ENCODE results near the gene NSUN6. TPM values are rescaled to one million over a fixed set of nuclear protein-coding genes. Genes with fewer than 3 reads are reported as not detected.
"Not testable (repeated sequence)": the region's sequence is repeated elsewhere in the genome, so short reads cannot be mapped to it uniquely, and the experiment has no call there.

Gene NSUN6
- total RNA-seq, 1 experiment from 2014 or later = 6.0 TPM

DNA sequence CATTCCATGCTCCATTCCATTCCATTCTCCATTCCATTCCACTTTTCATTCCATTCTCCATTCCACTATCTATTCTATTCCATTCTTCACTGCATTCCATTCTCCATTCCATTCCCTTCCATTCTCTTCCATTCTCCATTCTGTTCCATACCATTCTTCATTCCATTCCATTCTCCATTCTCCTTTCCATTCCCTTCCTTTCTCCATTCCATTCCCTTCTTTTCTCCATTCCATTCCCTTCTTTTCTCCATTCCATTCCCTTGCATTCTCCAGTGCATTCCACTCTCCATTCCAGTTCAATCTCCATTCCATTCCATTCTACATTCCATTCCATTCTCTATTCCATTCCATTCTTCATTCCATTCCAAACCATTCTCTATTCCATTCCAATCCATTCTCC is 80.3 kb downstream of the NSUN6 start:
- in situ Hi-C loops (cut with HindIII; ENCODE audit: low sequenced_read_pairs) = no loop called here
- no peak for DNase-seq (ENCODE audit: low spot score)

- in situ Hi-C loops (cut with HindIII; ENCODE audit: low sequenced_read_pairs); DNase-seq (ENCODE audit: low spot score): not testable (repeated sequence)
These were observed 81.0 kb downstream of the NSUN6 start for GRCh38 chr10:18570386-18570785.

GRCh38 chr10:18567343-18567856 is 84.0 kb downstream of the NSUN6 start:
- in situ Hi-C loops (cut with HindIII; ENCODE audit: low sequenced_read_pairs) = no loop called here
- no peak for DNase-seq (ENCODE audit: low spot score)

DNA sequence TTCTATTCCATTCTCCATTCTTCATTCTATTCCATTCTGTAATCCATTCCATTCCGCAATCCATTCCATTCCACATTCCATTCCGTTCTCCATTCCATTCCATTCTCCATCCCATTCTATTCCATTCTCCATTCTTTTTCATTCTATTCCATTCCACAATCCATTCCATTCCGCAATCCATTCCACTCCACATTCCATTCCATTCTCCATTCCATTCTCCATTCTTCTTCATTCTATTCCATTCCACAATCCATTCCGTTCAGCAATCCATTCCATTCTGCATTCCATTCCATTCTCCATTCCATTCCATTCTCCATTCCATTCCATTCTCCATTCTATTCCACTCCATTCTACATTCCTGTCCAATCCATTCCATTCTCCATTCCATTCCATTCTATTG is 85.2 kb downstream of the NSUN6 start:
- in situ Hi-C loops (cut with HindIII; ENCODE audit: low sequenced_read_pairs) = no loop called here

GRCh38 chr10:18565006-18565405 is 86.4 kb downstream of the NSUN6 start:
- in situ Hi-C loops (cut with HindIII; ENCODE audit: low sequenced_read_pairs) = no loop called here
- DNase-seq (ENCODE audit: low spot score) = no peak

More for the DNA sequence above, 85.2 kb downstream of the NSUN6 start:
- no peak for DNase-seq (ENCODE audit: low spot score)

DNA sequence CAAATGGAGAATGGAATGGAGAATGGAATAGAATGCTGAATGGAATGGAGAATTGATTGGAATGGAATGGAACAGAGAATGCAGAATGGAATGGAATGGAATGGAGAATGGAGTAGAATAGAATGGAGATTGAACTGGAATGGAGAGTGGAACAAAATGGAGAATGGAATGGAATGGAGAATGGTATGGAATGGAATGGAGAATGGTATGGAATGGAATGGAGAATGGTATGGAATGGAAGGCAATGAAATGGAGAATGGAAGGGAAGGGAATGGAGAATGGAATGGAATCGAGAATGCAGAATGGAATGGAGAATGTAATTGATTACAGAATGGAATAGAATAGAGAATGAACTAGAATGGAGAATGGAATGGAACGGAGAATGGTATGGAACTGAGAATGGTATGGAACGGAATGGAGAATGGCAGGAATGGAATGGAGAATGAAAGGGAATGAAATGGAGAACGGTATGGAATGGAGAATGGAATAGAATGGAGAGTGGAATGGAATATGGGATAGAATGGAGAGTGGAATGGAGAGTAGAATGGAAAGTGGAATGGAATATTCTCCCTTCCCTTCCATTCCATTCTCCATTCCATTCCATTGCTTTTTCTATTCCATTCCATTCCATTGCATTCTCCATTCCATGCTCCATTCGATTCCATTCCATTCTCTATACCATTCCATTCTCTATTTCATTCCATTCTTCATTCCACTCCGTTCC is 88.2 kb downstream of the NSUN6 start:
- in situ Hi-C loops (cut with HindIII; ENCODE audit: low sequenced_read_pairs) = no loop called here
- DNase-seq (ENCODE audit: low spot score) = no peak

- in situ Hi-C loops (cut with HindIII; ENCODE audit: low sequenced_read_pairs) = no loop called here
- DNase-seq (ENCODE audit: low spot score) = no peak
These were observed 89.4 kb downstream of the NSUN6 start for GRCh38 chr10:18561861-18562551.

DNA sequence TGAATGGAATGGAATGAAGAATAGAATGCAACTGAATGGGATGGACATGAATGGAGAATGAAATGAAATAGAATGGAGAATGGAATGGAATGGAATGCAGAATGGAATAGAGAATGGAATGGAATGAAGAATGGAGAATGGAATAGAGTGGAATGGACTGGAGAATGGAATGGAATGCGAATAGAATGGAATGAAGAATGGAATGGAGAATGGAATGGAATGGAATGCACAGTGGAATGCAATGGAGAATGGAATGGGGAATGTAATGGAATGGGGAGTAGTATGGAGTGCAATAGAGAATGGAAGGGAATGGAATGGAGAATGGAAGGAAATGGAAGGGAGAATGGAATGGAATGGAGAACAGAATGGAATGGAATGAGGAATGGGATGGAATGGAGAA is 93.4 kb downstream of the NSUN6 start:
- in situ Hi-C loops (cut with HindIII; ENCODE audit: low sequenced_read_pairs) = no loop called here
- DNase-seq (ENCODE audit: low spot score) = no peak

GRCh38 chr10:18556522-18557147 is 94.8 kb downstream of the NSUN6 start:
- in situ Hi-C loops (cut with HindIII; ENCODE audit: low sequenced_read_pairs) = no loop called here
- DNase-seq (ENCODE audit: low spot score) = no peak

DNA sequence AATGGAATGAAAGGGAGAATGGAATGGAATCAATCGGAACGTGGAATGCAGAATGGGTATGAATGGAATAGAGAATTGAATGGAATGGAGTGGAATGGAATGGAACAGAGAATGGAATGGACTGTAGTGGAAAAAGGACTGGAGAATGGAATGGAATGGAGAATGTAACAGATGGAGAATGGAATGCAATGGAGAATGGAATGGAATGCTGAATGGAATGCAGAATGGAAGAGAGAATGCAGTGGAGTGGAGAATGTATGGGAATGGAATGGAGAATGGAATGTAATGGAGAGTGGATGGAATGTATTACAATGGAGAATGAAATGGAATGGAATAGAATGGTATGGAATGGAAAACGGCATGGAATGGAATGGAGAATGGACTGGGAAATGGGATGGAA is 96.9 kb downstream of the NSUN6 start:
- DNase-seq (ENCODE audit: low spot score) = no peak
- in situ Hi-C loops (cut with HindIII; ENCODE audit: low sequenced_read_pairs) = no loop called here

- no peak for DNase-seq (ENCODE audit: low spot score)
- in situ Hi-C loops (cut with HindIII; ENCODE audit: low sequenced_read_pairs) = no loop called here
These were observed 99.9 kb downstream of the NSUN6 start for GRCh38 chr10:18551473-18551872.

DNA sequence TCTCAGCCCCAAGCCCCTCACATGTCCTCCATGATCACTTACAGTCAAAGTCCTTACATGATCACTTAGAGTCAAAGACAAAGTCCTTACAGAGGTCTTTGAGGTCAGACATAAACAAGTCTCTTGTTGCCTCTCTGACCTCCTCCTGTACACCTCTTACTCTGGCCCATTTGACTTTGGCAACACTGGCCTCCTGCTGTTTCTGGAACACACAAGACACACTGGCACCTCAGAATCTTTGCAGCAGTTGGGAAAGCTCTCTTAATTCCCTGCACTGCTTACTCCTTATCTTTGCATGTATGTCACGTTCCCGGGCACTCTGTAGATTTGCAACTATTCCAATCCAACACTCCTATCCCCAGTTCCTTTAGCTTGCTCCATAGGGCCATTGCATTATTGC is 102.3 kb downstream of the NSUN6 start:
- in situ Hi-C loops (cut with HindIII; ENCODE audit: low sequenced_read_pairs) = no loop called here
- no peak for DNase-seq (ENCODE audit: low spot score)

DNA sequence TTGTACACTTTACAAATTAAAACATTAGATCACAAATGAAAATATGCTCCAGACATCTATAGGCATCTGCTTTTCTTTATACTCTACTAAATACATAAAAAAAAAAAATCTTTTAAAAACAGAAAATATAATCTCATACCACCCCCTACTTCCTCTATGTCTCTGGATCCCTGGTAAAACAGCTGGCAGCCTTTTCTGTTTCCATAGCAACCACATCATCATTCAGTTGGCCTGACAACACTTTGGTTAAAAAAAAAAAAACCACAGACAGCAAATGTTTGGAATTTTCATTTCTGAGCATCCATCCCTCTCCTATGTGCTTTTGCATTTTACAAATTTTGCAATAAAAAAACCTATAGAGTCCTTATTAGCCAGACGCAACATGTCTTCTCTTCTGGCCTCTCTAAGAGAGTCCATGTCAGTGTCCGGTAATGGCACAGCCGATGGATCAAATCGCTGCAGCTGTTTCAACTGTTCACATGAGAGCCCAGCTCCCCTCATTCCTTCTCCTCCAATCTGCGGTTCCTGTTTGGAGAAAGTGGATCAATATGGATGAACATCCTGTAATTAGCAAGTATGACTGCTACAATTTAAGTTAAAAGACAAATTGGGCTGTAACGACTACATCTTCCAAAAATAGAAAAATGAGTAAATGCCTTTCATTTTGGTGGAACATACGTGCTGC is 105.6 kb downstream of the NSUN6 start:
- in situ Hi-C loops (cut with HindIII; ENCODE audit: low sequenced_read_pairs) = no loop called here
- DNase-seq (ENCODE audit: low spot score) = no peak

DNA sequence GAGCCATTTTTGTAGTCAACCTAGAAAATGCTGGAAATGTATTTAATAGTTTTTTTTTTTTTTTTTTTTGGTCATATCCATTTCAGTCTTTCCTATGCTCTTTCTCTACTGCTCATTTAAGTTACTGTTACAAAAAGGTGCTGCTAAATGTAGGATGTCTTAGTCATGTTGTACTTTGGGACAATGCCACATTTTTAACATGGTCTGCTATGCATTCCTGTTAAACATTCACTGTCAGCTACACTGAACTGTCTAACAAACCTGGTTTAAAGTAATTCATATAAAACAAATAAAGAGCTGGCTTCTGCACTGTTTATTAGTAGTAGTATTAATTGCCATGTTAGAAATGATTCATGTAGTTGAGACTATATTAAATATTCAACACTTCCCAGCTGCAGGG is 108.6 kb downstream of the NSUN6 start:
- no peak for DNase-seq (ENCODE audit: low spot score)
- in situ Hi-C loops (cut with HindIII; ENCODE audit: low sequenced_read_pairs) = no loop called here

DNA sequence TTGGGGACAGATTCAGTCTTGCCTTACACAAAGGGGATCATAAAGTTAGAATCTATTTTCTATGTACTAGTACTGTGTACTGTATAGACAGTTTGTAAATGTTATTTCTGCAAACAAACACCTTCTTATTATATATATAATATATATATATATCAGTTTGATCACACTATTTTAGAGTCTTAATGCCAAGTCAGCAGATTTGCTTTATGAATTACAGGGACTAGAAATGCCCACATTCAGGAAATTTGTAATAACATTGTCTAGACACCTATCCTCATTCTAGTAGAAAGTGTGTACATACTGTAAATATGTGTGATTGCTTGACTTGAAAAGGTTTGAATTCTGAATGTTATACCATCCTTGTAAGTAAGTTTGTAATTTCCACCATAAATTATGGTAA is 111.2 kb downstream of the NSUN6 start:
- DNase-seq (ENCODE audit: low spot score) = no peak
- in situ Hi-C loops (cut with HindIII; ENCODE audit: low sequenced_read_pairs) = no loop called here

DNA sequence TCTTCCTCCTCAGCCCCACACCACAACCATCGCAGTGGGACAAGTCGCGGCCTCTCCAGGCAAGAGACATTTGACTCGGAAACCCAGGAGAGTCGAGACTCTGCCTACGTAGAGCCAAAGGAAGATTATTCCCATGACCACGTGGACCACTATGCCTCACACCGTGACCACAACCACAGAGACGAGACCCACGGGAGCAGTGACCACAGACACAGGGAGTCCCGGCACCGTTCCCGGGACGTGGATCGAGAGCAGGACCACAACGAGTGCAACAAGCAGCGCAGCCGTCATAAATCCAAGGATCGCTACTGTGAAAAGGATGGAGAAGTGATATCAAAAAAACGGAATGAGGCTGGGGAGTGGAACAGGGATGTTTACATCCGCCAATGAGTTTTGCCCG is 112.1 kb downstream of the NSUN6 start:
- no peak for DNase-seq (ENCODE audit: low spot score)
- in situ Hi-C loops (cut with HindIII; ENCODE audit: low sequenced_read_pairs) = no loop called here

- in situ Hi-C loops (cut with HindIII; ENCODE audit: low sequenced_read_pairs) = no loop called here
- no peak for DNase-seq (ENCODE audit: low spot score)
These were observed 117.5 kb downstream of the NSUN6 start for GRCh38 chr10:18533896-18534295.

DNA sequence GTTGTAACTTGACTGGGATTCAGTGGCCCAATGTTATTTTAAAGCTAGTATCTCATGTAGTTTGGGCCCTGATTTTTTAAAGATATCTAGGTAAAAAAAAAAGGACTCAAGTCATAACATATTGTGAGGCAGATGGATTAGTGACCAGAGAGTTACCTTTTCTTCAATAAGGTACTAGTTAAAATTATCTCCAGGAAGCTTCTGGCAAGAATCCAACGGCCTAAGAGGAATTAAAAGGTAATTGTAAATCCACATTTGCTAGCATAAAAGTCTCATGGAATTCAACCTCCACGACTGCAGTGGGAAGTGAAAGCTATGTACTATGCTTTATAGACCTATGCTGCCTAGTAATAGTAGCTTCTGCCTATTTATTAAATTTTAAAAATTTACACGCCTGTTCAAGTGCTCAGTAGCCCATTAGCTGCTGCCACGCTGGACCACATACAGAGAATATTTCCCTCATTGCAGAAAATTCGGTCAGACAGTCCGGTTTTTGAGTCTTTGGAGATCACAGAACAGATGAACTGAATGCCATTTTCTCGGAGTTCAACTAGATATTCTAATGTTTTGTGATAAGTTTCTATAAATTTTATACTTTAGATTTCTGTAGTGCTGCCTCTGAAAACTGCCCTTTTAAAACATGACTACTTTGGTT is 118.4 kb downstream of the NSUN6 start:
- in situ Hi-C loops (cut with HindIII; ENCODE audit: low sequenced_read_pairs) = no loop called here

DNA sequence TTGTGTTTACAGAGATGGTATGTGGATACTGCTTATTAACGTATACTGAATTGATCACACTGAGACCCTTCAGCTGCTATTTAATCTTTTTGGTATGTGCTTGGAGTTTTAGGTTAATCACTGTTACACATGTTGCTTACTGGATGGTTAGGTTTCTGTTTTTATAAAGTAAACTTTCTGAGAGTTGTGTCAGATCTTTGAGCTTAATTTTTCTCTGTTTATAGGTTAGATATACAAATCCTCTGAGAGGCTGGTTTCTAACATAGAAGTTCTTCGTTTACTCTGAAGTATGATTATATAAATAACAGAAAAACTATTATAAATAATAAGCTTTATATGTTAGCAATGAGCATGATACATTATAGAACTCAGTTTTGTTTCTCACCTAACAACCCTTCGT is 123.1 kb downstream of the NSUN6 start:
- in situ Hi-C loops (cut with HindIII; ENCODE audit: low sequenced_read_pairs) = no loop called here
- no peak for DNase-seq (ENCODE audit: low spot score)

More for the DNA sequence above, 118.4 kb downstream of the NSUN6 start:
- DNase-seq (ENCODE audit: low spot score) = peak; percentile 72
